RWPE2 (cell line): ENCODE measurements around the gene ATG4D.
"Not testable (repeated sequence)": the region's sequence is repeated elsewhere in the genome, so short reads cannot be mapped to it uniquely, and the experiment has no call there.

Experiments
- ATAC-seq: fragments of 200-7000 bp; cut with Tn5 transposase; 3 replicates; pipeline ENCODE4 v1.9.1; 2021; ENCODE audit warnings: low read depth
- DNase-seq: peaks from one replicate; pipeline ENCODE4 v3.0.0-alpha.2; 2020; ENCODE audit warnings: low spot score
- H3K27ac ChIP-seq: fragments of 450-650 bp; 2 replicates; pipeline ENCODE4 v1.5.1; 2017; ENCODE audit warnings: mild to moderate bottlenecking; ENCODE audit not compliant: poor library complexity, severe bottlenecking
- H3K27me3 ChIP-seq: fragments of 250-450 bp; sonication (Bioruptor Pico); 2 replicates; pipeline ENCODE4 v1.5.1; 2021; ENCODE audit warnings: mild to moderate bottlenecking, moderate library complexity; ENCODE audit not compliant: insufficient read depth, poor library complexity, severe bottlenecking
- H3K36me3 ChIP-seq: fragments of 250-450 bp; sonication (Bioruptor Pico); 2 replicates; pipeline ENCODE4 v1.5.1; 2020; ENCODE audit warnings: low read depth, mild to moderate bottlenecking, moderate library complexity
- H3K4me1 ChIP-seq: fragments of 250-450 bp; sonication (Bioruptor Pico); 2 replicates; pipeline ENCODE4 v1.5.1; 2021; ENCODE audit warnings: mild to moderate bottlenecking, moderate library complexity; ENCODE audit not compliant: insufficient read depth, poor library complexity, severe bottlenecking
- H3K4me3 ChIP-seq: fragments of 250-450 bp; sonication (Bioruptor Pico); 2 replicates; pipeline ENCODE4 v1.5.1; 2021; ENCODE audit warnings: mild to moderate bottlenecking, moderate library complexity; ENCODE audit not compliant: severe bottlenecking
- H3K9me3 ChIP-seq: fragments of 250-450 bp; sonication (Bioruptor Pico); 2 replicates; pipeline ENCODE4 v1.5.1; 2021; ENCODE audit warnings: mild to moderate bottlenecking, moderate library complexity; ENCODE audit not compliant: severe bottlenecking
- TF ChIP-seq, protein P1 (sequence below): fragments of 450-650 bp; IDR thresholded peaks from one replicate; pipeline ENCODE4 v1.5.1; 2017; ENCODE audit warnings: mild to moderate bottlenecking, moderate library complexity; ENCODE audit not compliant: poor library complexity, severe bottlenecking

The ATG4D gene

DNA sequence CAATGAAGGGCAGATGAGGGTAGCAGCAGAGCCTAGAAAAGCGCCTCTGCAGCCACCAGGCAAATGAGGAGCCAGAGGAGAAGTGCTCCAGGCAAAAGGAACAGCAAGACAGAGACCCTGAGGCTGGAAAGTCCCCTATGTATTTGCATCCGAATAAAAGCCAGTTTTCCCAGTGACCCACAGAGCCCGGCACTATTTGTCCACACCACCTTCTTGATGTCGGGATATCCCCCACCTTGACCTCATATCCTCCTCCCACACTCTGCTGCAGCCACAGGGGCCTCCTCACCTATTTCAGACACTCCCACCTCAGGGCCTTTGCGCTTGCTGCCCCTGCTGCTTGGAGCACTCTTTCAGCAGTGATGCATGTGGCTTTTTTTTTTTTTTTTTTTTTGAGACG is 6.6 kb downstream of the ATG4D start:
- DNase-seq, result no peak
- TF ChIP-seq, protein P1, sequence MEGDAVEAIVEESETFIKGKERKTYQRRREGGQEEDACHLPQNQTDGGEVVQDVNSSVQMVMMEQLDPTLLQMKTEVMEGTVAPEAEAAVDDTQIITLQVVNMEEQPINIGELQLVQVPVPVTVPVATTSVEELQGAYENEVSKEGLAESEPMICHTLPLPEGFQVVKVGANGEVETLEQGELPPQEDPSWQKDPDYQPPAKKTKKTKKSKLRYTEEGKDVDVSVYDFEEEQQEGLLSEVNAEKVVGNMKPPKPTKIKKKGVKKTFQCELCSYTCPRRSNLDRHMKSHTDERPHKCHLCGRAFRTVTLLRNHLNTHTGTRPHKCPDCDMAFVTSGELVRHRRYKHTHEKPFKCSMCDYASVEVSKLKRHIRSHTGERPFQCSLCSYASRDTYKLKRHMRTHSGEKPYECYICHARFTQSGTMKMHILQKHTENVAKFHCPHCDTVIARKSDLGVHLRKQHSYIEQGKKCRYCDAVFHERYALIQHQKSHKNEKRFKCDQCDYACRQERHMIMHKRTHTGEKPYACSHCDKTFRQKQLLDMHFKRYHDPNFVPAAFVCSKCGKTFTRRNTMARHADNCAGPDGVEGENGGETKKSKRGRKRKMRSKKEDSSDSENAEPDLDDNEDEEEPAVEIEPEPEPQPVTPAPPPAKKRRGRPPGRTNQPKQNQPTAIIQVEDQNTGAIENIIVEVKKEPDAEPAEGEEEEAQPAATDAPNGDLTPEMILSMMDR, result no peak
- ATAC-seq, result no peak
- Histone ChIP-seq H3K9me3 (no peaks in the 10 kb centered on the region), H3K27ac (no peak overlapping the region), H3K27me3 (no peaks in the 10 kb centered on the region), H3K4me1 (peaks cover 14% of the 10 kb centered on the region), H3K4me3 (no peak overlapping the region), H3K36me3 (peaks cover 75% of the 10 kb centered on the region)

DNA sequence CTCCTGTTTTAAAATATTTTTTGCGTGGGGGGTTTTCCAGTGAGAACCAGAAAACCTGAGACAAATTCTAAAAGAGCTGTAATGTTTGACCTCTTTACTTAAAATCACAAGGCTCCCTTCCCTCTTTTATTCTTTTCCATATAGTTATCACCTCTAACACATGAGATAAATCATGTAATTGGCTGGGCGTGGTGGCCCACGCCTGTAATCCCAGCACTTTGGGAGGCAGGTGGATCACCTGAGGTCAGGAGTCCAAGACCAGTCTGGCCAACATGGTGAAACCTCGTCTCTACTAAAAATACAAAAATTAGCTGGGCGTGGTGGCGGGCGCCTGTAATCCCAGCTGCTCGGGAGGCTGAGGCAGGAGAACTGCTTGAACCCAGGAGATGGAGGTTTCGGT is 7.3 kb downstream of the ATG4D start:
- not testable (repeated sequence) for DNase-seq, H3K9me3 ChIP-seq, ATAC-seq, H3K4me3 ChIP-seq, H3K27ac ChIP-seq, H3K27me3 ChIP-seq
- Histone ChIP-seq H3K36me3 (peaks cover 82% of the 10 kb centered on the region), H3K4me1 (peaks cover 20% of the 10 kb centered on the region)

DNA sequence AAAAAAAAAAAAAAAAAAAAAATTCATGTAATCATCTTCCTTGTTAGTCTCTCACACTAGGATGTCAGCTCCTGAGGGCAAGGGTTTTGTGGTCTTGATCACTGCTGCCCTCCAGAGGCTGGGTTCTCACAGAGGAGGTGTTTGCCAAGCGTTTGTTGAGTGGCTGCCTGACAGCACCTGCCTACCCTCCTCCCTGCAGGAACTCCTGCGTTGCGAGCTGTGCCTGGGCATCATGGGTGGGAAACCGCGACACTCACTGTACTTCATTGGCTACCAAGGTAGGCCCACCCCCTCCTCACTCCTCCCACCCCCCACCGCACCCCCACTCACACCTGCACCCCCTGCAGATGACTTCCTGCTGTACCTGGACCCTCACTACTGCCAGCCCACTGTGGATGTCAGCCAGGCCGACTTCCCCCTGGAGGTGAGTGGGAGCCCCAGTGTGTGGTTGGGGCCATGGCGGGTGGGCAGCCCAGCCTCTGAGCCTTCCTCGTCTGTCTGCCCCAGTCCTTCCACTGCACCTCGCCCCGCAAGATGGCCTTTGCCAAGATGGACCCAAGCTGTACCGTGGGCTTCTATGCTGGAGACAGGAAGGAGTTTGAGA is 8.1 kb downstream of the ATG4D start:
- peak; percentile 25; the same call in 2 of the 3 replicates for ATAC-seq
- Histone ChIP-seq H3K36me3 (peaks cover 85% of the 10 kb centered on the region), H3K4me3 (no peak overlapping the region), H3K27ac (no peak overlapping the region), H3K9me3 (no peaks in the 10 kb centered on the region), H3K27me3 (no peaks in the 10 kb centered on the region), H3K4me1 (peaks cover 28% of the 10 kb centered on the region)
- TF ChIP-seq, protein P1, result peak; percentile 34
- no peak for DNase-seq

DNA sequence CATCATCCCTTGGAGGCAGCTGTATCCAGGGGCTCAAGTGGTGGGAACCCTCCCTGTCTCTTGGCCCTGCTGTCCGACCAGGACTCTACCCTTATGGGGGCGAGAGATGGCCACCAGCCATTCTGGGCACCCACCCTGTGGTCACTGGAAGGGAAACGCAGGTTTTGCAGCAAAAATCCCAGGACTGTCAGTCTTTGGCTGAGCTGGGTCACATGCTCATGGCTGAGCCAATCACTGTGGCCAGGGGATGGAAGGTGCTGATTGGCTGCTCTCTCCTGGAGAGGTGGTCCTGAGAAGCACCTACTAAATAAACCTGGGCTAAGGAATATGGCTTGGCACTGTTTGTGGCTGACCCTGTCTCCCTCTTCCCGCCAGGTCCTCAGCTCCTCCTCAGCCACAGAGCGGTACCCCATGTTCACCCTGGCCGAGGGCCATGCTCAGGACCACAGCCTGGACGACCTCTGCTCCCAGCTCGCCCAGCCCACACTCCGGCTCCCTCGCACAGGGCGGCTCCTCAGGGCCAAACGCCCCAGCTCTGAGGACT is 8.9 kb downstream of the ATG4D start:
- Histone ChIP-seq H3K27me3 (no peaks in the 10 kb centered on the region), H3K27ac (no peak overlapping the region), H3K9me3 (no peaks in the 10 kb centered on the region), H3K4me1 (peaks cover 28% of the 10 kb centered on the region), H3K36me3 (peaks cover 87% of the 10 kb centered on the region), H3K4me3 (no peak overlapping the region)
- TF ChIP-seq, protein P1, result no peak
- ATAC-seq (peak; percentile 46), DNase-seq (no peak)

DNA sequence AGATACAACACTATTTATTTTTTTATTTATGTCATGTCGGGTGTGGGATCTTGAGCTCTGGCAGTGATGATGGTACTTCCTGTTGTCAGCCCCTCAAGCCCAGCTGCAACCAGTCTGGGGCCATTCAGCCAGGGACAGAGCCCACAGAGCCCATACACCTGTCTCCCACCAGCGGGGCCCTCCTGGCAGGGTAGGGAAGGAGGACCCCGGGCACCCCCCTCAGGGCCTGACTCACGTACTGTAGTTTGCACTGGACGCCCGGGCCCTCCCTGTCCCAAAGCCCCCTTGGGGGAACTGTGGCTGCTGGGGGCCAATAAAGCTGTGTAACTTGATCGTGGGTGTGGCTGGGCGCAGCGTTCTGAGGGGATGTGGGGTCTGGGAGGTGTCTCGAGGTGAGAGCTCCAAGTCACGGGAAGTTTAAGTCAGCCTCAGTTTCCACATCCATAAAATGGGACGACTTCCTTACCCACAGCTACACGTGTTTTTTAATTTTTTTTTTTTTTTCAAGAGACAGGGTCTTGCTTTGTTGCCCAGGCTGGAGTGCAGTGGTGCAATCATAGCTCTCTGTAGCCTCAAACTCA is 9.5 kb downstream of the ATG4D start:
- no peak for DNase-seq
- no peak for ATAC-seq
- no peaks in the 10 kb centered on the region for H3K9me3 ChIP-seq
- peaks cover 85% of the 10 kb centered on the region for H3K36me3 ChIP-seq
- peak overlapping the region; percentile 63 for H3K27ac ChIP-seq
- no peak overlapping the region for H3K4me3 ChIP-seq
- TF ChIP-seq, protein P1, result no peak
- no peaks in the 10 kb centered on the region for H3K27me3 ChIP-seq
- peaks cover 28% of the 10 kb centered on the region for H3K4me1 ChIP-seq
